ENCODE data around the gene CACNG7.

The CACNG7 gene

DNA sequence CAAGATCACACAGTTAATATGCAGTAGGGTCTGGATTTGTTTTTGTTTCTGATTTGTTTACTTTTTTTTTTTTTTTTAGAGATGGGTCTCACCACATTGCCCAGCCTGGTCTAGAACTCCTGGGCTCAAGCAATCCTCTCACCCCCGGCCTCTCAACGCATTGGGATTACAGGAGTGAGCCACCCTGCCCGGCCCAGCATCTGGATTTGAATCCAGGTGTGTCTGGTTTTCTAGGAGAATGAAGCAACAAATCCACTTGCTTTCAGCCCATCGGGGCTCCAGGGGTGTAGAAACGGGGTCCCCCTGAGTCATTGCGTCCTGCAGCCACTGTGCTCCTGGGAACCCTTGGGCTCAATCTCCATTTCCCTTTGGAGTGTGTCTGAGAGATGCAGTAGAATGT lies 60.3 kb downstream of the CACNG7 start:
- Histone ChIP-seq H3K79me2 (ENCODE audit: control insufficient read depth, insufficient read depth, low read length, unreplicated experiment) (no peaks in the 10 kb centered on the region), H3K4me3 (ENCODE audit: low read depth, low read length) (no peak overlapping the region), H3K27me3 (ENCODE audit: insufficient read depth, low read length) (no peaks in the 10 kb centered on the region), H3K36me3 (ENCODE audit: insufficient read depth, low read length) (no peaks in the 10 kb centered on the region), H3K4me1 (ENCODE audit: control insufficient read depth, insufficient read depth, low read length, unreplicated experiment) (no peaks in the 10 kb centered on the region), H2AFZ (ENCODE audit: low read length, unreplicated experiment) (no peak overlapping the region), H3K27ac (ENCODE audit: low read depth, low read length) (no peak overlapping the region)

DNA sequence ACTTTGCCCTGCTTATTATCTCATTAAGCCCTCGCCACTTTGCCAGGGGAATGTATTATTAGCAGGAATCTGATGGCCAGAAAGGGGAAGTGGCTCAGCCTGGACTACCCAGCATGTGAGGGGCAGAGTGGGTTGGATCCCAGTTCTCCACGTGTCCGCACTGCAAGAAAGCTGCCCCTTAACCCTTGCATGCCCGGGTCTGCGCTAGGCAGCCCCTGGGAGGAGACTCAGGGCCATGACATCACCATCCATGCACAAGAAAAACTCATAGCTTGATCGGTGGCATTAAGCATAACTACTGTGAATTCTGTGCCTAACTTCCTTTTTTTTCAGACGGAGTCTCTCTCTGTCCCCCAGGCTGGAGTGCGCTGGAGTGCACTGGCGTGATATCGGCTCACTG lies 62.6 kb downstream of the CACNG7 start:
- H3K4me1 ChIP-seq (ENCODE audit: control insufficient read depth, insufficient read depth, low read length, unreplicated experiment): no peaks in the 10 kb centered on the region
- H3K36me3 ChIP-seq (ENCODE audit: insufficient read depth, low read length): no peaks in the 10 kb centered on the region
- no peak overlapping the region for H3K27ac ChIP-seq (ENCODE audit: low read depth, low read length)
- no peak overlapping the region for H2AFZ ChIP-seq (ENCODE audit: low read length, unreplicated experiment)
- H3K27me3 ChIP-seq (ENCODE audit: insufficient read depth, low read length): no peaks in the 10 kb centered on the region
- no peak overlapping the region for H3K4me3 ChIP-seq (ENCODE audit: low read depth, low read length)
- no peaks in the 10 kb centered on the region for H3K79me2 ChIP-seq (ENCODE audit: control insufficient read depth, insufficient read depth, low read length, unreplicated experiment)

DNA sequence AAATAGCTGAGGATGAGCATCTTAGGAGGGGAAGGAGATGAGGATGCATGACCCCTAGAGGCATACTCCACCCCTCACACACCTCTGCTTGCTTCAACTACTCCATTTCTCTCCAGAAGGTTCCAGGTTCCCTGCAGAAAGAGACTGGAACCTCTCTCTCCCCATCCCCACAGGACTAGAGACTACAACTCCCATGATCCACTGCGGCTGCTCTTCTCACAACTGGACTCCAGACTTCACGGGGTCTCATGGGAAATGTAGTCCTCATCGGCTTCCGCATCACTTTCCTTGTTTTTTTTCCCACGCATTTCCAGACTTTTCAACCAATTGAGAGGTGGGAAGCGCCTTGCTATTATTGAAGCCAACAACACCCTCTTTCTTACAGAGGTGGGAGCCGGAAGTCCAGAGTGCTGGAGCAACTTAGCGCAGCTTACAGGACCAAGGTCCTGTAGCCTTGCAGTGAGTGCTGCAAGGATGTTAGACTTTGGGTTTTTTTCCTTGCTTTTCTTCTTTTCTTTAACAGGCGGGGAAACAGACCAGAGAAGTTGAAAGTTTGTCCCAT lies 68.4 kb downstream of the CACNG7 start:
- H3K27ac ChIP-seq (ENCODE audit: low read depth, low read length): peak overlapping the region; percentile 4; the same call in 1 of the 2 replicates
- H3K36me3 ChIP-seq (ENCODE audit: insufficient read depth, low read length): no peaks in the 10 kb centered on the region
- peak overlapping the region; percentile 7 for H2AFZ ChIP-seq (ENCODE audit: low read length, unreplicated experiment)
- H3K79me2 ChIP-seq (ENCODE audit: control insufficient read depth, insufficient read depth, low read length, unreplicated experiment): peaks cover 9% of the 10 kb centered on the region
- H3K4me3 ChIP-seq (ENCODE audit: low read depth, low read length): peak overlapping the region; percentile 83
- no peaks in the 10 kb centered on the region for H3K27me3 ChIP-seq (ENCODE audit: insufficient read depth, low read length)
- no peaks in the 10 kb centered on the region for H3K4me1 ChIP-seq (ENCODE audit: control insufficient read depth, insufficient read depth, low read length, unreplicated experiment)

DNA sequence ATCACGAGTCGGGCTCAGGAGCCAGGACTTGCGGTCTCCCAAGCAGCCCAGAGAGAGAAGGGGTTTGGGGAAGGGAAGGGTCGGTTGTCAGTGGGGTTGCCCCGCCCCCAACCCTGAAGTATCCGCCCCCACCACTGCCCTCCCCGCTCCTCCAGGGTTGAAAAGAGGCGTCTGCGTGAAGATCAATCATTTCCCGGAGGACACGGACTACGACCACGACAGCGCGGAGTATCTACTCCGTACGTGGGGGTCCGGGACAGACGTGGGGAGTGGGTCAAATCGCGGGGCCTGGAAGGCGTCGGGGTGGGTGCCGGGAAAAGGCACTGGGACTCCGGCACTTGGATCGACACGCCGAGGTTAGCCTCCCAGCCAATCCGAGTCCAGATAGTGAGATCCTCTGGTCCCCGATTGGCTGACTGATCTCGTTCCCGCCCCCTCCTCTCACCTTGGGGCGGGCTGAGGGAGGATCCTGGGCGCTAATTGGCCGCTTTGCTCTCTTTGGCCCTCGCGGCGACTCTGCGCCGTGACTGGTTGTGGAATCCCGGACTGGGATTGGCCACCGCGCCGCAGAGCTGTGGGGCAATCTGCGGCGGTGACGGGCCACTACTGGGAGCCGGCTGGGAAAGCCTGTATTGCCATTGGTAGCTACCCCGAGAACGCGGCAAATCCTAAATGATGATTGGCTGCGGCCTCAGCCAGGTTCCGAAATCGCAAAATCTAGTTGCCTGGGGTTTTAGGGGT lies 69.1 kb downstream of the CACNG7 start:
- H3K4me1 ChIP-seq (ENCODE audit: control insufficient read depth, insufficient read depth, low read length, unreplicated experiment): no peaks in the 10 kb centered on the region
- no peaks in the 10 kb centered on the region for H3K27me3 ChIP-seq (ENCODE audit: insufficient read depth, low read length)
- peak overlapping the region; percentile 7 for H2AFZ ChIP-seq (ENCODE audit: low read length, unreplicated experiment)
- peak overlapping the region; percentile 83 for H3K4me3 ChIP-seq (ENCODE audit: low read depth, low read length)
- peak overlapping the region; percentile 4 for H3K27ac ChIP-seq (ENCODE audit: low read depth, low read length)
- H3K79me2 ChIP-seq (ENCODE audit: control insufficient read depth, insufficient read depth, low read length, unreplicated experiment): peaks cover 9% of the 10 kb centered on the region
- H3K36me3 ChIP-seq (ENCODE audit: insufficient read depth, low read length): no peaks in the 10 kb centered on the region

DNA sequence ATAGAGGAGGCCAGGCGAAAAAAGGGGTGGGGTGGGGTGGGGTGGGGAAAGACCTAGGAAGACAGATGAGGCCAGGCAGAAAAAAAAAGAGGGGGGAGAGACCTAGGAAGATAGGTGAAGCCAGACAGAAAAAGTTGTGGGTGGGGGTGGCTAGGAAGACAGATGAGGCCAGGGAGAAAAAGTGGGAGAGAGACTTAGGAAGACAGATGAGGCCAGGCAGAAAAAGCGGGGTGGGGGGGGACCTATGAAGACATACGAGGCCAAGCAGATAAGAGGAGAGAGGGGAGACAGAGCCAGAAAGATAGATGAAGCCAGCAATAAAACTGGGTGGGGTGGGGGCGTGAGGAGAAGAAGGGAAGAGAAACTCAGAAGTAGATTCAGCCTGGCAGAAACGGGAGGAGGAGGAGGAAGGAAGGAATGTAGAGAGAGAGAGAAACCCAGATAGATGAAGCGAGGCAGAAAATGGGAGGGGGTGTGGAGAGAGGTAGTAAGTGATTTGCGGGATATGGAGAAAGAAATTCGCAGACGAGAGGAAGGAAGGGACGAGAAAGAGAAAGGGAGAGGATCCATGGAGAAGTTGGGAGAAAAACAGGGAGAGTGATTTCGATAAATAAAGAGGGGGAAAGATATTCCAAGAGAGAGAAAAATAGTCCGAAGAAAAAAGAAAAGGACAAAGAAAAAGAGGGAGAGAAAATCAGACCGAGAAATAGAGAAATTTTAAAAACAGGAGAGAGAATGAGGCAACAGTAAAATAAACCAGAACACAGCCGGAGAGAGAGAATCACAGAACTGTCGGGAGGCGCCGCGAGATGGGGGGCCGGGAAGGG lies 70.1 kb downstream of the CACNG7 start:
- H3K4me1 ChIP-seq (ENCODE audit: control insufficient read depth, insufficient read depth, low read length, unreplicated experiment): no peaks in the 10 kb centered on the region
- H3K79me2 ChIP-seq (ENCODE audit: control insufficient read depth, insufficient read depth, low read length, unreplicated experiment): peaks cover 9% of the 10 kb centered on the region
- no peak overlapping the region for H2AFZ ChIP-seq (ENCODE audit: low read length, unreplicated experiment)
- H3K36me3 ChIP-seq (ENCODE audit: insufficient read depth, low read length): no peaks in the 10 kb centered on the region
- H3K27ac ChIP-seq (ENCODE audit: low read depth, low read length): peak overlapping the region; percentile 76
- peak overlapping the region; percentile 83 for H3K4me3 ChIP-seq (ENCODE audit: low read depth, low read length)
- H3K27me3 ChIP-seq (ENCODE audit: insufficient read depth, low read length): no peaks in the 10 kb centered on the region

DNA sequence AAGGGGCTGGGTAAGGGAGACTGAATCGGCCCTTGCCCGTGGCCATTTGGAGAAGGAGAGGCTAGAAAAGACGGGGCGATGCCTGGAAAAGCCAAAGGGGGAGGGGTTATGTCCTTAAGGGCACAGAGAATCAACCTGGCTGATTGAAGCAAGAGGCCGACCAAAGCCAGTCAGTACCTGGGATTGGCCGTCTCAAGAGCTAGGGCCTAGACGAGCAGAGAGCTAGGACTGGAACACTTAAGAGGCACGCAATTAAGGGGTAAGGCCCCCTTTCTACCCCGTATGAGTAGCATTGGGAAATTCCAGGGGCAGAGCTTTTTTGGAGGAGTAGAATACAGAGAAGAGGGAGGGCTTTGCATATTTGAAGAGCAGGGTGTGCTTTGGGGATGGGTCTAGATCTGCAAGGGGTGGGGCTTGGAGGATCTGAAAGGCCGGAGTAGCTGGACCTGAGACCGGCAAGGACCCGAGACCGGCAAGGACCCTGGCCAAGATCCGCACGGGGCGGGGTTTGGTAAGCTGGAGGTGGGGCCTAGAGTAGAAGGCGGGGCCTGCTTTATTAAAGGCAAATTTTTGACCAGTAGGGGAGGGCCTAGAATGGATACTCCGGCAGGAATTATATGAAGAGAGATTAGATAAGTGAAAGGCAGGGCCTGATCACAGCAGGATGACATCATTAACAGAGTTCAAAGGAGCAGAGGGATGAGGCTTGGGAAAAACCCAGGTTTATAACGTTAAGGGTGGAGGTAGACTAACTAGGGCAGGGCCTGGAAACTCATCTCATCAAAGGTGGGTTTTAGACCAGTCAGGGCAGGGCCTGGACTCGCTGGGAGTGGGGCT lies 71.7 kb downstream of the CACNG7 start:
- no peaks in the 10 kb centered on the region for H3K27me3 ChIP-seq (ENCODE audit: insufficient read depth, low read length)
- peak overlapping the region; percentile 85 for H3K27ac ChIP-seq (ENCODE audit: low read depth, low read length)
- H3K4me1 ChIP-seq (ENCODE audit: control insufficient read depth, insufficient read depth, low read length, unreplicated experiment): no peaks in the 10 kb centered on the region
- H3K36me3 ChIP-seq (ENCODE audit: insufficient read depth, low read length): no peaks in the 10 kb centered on the region
- H3K4me3 ChIP-seq (ENCODE audit: low read depth, low read length): peak overlapping the region; percentile 83
- no peak overlapping the region for H2AFZ ChIP-seq (ENCODE audit: low read length, unreplicated experiment)
- H3K79me2 ChIP-seq (ENCODE audit: control insufficient read depth, insufficient read depth, low read length, unreplicated experiment): peaks cover 9% of the 10 kb centered on the region

DNA sequence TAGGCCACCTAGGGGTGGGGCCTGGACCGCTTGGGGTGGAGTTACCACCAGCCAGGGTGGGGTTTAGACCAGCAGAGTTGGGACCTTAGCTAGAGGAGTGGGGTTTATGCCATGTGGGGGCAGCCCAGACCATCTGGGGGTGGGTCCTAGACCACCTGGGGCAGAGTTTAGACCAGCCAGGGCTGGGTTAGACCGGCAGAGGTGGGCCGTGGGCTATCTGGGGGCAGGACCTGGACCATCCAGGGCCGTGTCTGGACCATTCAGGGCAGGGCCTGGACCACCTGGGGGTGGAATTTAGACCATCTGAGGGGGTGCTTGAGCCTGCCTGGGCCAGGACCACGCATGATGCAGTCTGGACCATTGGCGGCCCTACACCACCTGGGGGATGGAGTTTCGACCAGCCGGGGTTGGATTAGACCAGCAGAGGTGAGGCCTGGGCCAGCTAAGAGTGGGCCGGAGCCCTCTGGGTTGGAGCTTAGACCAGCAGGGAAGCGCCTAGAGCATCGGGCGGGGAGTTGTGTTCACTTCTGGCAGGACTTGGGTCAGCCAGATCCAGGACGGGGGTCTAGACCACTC lies 72.4 kb downstream of the CACNG7 start:
- no peaks in the 10 kb centered on the region for H3K27me3 ChIP-seq (ENCODE audit: insufficient read depth, low read length)
- H3K4me1 ChIP-seq (ENCODE audit: control insufficient read depth, insufficient read depth, low read length, unreplicated experiment): no peaks in the 10 kb centered on the region
- no peaks in the 10 kb centered on the region for H3K36me3 ChIP-seq (ENCODE audit: insufficient read depth, low read length)
- H3K4me3 ChIP-seq (ENCODE audit: low read depth, low read length): peak overlapping the region; percentile 83
- H3K27ac ChIP-seq (ENCODE audit: low read depth, low read length): peak overlapping the region; percentile 85
- peaks cover 9% of the 10 kb centered on the region for H3K79me2 ChIP-seq (ENCODE audit: control insufficient read depth, insufficient read depth, low read length, unreplicated experiment)
- no peak overlapping the region for H2AFZ ChIP-seq (ENCODE audit: low read length, unreplicated experiment)

DNA sequence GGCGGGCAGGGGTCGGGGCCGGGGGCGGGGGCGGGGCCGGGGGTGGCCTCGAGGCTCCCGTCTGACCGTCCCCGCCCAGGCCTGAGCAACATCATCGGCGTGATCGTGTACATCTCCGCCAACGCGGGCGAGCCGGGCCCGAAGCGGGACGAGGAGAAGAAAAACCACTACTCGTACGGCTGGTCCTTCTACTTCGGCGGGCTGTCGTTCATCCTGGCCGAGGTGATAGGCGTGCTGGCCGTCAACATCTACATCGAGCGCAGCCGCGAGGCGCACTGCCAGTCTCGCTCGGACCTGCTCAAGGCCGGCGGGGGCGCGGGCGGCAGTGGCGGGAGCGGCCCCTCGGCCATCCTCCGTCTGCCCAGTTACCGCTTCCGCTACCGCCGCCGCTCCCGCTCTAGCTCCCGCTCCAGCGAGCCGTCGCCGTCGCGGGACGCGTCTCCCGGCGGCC lies 72.9 kb downstream of the CACNG7 start:
- H3K36me3 ChIP-seq (ENCODE audit: insufficient read depth, low read length): no peaks in the 10 kb centered on the region
- H2AFZ ChIP-seq (ENCODE audit: low read length, unreplicated experiment): no peak overlapping the region
- peak overlapping the region; percentile 83 for H3K4me3 ChIP-seq (ENCODE audit: low read depth, low read length)
- H3K27me3 ChIP-seq (ENCODE audit: insufficient read depth, low read length): no peaks in the 10 kb centered on the region
- H3K4me1 ChIP-seq (ENCODE audit: control insufficient read depth, insufficient read depth, low read length, unreplicated experiment): no peaks in the 10 kb centered on the region
- H3K27ac ChIP-seq (ENCODE audit: low read depth, low read length): peak overlapping the region; percentile 53
- peaks cover 9% of the 10 kb centered on the region for H3K79me2 ChIP-seq (ENCODE audit: control insufficient read depth, insufficient read depth, low read length, unreplicated experiment)

DNA sequence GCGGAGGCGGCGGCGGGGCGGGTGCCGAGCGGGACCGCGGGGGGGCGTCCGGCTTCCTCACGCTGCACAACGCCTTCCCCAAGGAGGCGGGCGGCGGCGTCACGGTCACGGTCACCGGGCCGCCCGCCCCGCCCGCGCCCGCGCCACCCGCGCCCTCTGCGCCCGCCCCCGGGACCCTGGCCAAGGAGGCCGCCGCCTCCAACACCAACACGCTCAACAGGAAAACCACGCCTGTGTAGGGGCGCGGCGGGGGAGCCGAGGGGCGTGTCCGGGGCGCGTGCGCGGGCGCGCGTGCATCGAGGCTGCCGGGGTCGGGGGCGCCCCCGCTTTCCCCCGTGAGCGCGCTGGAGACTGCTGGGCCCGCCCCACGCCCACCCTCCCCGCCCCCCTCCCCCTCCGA lies 73.5 kb downstream of the CACNG7 start:
- Histone ChIP-seq H2AFZ (ENCODE audit: low read length, unreplicated experiment) (no peak overlapping the region), H3K36me3 (ENCODE audit: insufficient read depth, low read length) (no peaks in the 10 kb centered on the region), H3K4me1 (ENCODE audit: control insufficient read depth, insufficient read depth, low read length, unreplicated experiment) (no peaks in the 10 kb centered on the region), H3K79me2 (ENCODE audit: control insufficient read depth, insufficient read depth, low read length, unreplicated experiment) (peaks cover 9% of the 10 kb centered on the region), H3K27ac (ENCODE audit: low read depth, low read length) (no peak overlapping the region), H3K27me3 (ENCODE audit: insufficient read depth, low read length) (no peaks in the 10 kb centered on the region), H3K4me3 (ENCODE audit: low read depth, low read length) (no peak overlapping the region)

Data from ACC112 (cell line).